ENCODE data around the gene CRTC2. TPM values are rescaled to one million over a fixed set of nuclear protein-coding genes. Genes with fewer than 3 reads are reported as not detected.

Gene CRTC2
- total RNA-seq, 2 donors from 2014 or later = 84.9 to 131 TPM

GRCh38 chr1:153933430-153933829 lies 25.0 kb downstream of the CRTC2 start:
- Mint-ChIP-seq H3K4me1 (no peaks in the 10 kb centered on the region), H3K27me3 (no peaks in the 10 kb centered on the region), H3K9me3 (no peaks in the 10 kb centered on the region), H3K4me3 (no peak overlapping the region), H3K27ac (no peak overlapping the region), H3K36me3 (ENCODE audit: low read depth) (peaks cover 83% of the 10 kb centered on the region)
- no peak for ATAC-seq (replicated peaks)

DNA sequence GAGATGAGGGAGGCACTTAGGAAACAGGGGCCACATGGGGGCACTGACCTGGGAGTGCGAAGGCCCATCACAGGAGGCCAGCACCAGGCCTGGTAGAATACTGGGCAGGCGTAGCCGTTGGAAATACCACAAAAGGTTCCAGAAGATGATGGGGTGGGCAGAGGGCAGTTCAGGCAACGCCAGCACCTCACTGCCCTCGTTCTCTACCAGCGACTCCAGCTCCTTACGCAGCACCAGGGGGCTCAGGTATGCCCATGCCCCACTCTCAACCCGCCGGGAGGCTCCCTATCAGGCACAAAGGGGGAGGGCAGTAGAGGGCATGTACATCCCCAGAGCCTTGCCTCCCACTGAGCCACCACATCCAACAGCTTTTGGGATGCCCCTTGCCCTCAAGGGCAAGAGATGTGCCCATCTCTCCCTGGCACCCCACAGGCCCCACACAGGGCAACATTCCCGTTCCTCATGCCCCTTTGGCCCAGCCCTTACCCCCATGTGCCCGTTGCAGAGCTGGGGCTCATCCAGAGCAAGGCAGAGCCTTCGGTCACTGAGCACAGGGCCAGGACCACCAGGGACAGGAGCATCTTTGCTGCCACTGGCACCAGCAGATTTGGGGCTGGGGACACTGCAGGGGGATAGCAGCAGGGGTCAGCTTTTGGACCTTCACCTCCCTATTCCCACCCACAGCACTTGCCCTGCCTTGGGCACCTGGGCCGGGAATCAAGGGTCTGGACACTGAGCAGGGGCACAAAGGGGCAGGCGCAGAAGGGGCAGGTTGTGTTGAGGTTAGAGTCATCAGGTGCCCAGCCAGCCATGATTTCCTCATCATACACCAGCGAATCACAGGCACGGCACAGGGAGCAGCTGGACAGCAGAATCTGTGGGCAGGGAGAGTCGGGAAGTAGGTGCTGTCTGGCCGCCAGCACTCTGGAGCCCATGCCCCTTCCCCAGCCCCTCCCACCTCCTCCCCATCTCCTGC lies 26.0 kb downstream of the CRTC2 start:
- Mint-ChIP-seq H3K27ac (no peak overlapping the region), H3K9me3 (no peaks in the 10 kb centered on the region), H3K36me3 (ENCODE audit: low read depth) (peaks cover 73% of the 10 kb centered on the region), H3K27me3 (no peaks in the 10 kb centered on the region), H3K4me1 (no peaks in the 10 kb centered on the region), H3K4me3 (no peak overlapping the region)
- ATAC-seq (replicated peaks) = no peak

- Mint-ChIP-seq H3K4me3 (no peak overlapping the region), H3K36me3 (ENCODE audit: low read depth) (peaks cover 51% of the 10 kb centered on the region), H3K9me3 (no peaks in the 10 kb centered on the region), H3K27ac (no peak overlapping the region), H3K27me3 (no peaks in the 10 kb centered on the region), H3K4me1 (no peaks in the 10 kb centered on the region)
- no peak for ATAC-seq (replicated peaks)
Observed at GRCh38 chr1:153929981-153930948, 28.1 kb downstream of the CRTC2 start.

DNA sequence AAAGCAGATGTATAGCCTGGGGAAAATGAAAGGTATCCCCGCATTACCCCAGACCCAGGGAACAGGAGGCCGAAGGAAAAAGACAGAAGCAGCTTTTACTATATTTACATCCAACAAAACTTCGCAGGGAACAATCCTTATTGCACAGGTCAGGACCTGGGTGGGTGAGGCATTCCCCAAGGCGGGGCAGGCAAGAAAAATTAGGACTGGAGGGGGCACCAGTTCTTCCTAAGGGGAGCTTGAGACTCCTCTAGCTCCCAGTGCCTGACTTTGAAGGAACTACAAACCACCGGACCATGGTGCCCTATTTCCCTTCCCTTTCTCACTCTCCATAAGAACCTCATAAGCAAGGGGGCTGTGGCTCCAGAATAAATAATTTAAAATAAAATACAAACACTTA lies 29.0 kb downstream of the CRTC2 start:
- H3K36me3 Mint-ChIP-seq (ENCODE audit: low read depth) = peaks cover 43% of the 10 kb centered on the region
- H3K4me3 Mint-ChIP-seq = no peak overlapping the region
- H3K4me1 Mint-ChIP-seq = no peaks in the 10 kb centered on the region
- peak overlapping the region; percentile 12 for H3K27ac Mint-ChIP-seq
- H3K9me3 Mint-ChIP-seq = no peaks in the 10 kb centered on the region
- no peak for ATAC-seq (replicated peaks)
- H3K27me3 Mint-ChIP-seq = no peaks in the 10 kb centered on the region

GRCh38 chr1:153928791-153929341 lies 29.5 kb downstream of the CRTC2 start:
- Mint-ChIP-seq H3K4me1 (no peaks in the 10 kb centered on the region), H3K27ac (peak overlapping the region; percentile 12), H3K36me3 (ENCODE audit: low read depth) (peaks cover 37% of the 10 kb centered on the region), H3K27me3 (no peaks in the 10 kb centered on the region), H3K9me3 (no peaks in the 10 kb centered on the region), H3K4me3 (no peak overlapping the region)
- no peak for ATAC-seq (replicated peaks)

GRCh38 chr1:153928245-153928644 lies 30.2 kb downstream of the CRTC2 start:
- Mint-ChIP-seq H3K27me3 (no peaks in the 10 kb centered on the region), H3K4me1 (no peaks in the 10 kb centered on the region), H3K4me3 (no peak overlapping the region), H3K27ac (peak overlapping the region; percentile 20), H3K9me3 (no peaks in the 10 kb centered on the region), H3K36me3 (ENCODE audit: low read depth) (peaks cover 39% of the 10 kb centered on the region)
- ATAC-seq (replicated peaks) = no peak

DNA sequence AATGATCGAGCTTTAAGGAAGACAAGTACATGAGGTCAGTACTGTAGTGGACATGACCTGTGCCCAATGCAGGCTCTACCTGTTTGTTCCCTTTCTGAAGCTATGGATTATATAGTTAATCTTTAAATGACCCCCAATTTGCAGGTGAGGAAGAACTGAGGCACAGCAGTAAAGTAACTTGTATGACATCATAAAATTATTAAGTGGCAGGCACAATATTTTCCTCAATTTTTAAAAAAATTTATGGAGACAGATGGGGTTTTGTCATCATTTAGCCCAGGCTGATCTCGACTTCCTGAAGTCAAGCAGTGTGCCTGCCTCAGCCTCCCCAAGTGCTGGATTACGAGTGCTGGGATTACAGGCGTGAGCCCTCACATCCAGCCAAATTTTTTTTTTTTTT lies 32.0 kb downstream of the CRTC2 start:
- Mint-ChIP-seq H3K4me3 (no peak overlapping the region), H3K36me3 (ENCODE audit: low read depth) (peaks cover 33% of the 10 kb centered on the region), H3K9me3 (no peaks in the 10 kb centered on the region), H3K4me1 (peaks cover 3% of the 10 kb centered on the region), H3K27ac (no peak overlapping the region), H3K27me3 (no peaks in the 10 kb centered on the region)
- ATAC-seq (replicated peaks) = no peak

DNA sequence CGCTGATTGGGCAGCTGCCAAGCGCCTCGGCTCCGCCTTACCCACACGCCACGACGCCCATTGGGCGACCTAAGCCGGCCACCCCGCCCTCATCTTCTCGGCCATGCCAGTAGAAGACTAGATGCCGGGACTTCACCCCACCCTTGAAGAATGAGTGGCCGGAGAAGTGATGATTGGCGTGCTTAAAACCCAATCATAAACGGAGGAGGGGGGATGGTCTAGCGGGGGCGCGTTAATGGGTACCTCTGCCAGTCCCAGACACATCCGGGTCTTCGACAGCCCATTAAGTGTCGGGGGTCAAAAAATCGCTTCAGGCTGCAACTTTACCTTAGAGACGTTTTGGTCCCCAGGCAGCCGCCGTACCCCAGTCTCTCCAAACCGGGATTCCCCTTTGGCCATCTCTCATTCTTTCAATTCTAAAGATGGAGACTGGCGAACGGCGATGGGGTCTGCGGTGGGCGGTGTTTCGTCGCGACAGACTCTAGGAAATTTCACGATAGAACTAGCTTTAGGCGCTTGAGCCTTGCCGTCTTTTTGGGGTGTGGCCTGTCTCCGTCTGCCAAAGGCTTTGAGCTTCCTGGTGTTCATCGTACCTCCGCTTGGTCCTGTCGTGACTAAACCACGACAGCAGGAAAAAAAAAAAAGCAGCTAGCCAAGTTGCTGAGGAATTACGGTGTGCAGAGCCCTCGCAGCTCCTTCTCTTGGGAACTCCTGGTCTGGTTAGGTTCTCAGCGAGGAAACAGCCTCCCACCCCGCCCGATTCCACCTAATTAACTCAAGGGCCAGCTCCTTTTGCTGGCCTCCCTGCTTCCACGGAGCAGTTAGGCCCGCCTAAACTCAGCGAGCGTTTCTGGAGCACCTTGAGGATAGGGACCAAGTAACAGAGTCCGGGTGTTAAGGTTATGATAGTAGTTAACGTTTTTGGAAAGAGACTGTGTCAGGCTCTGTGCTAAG lies 35.2 kb downstream of the CRTC2 start, which contains the start of gene GATAD2B:
Gene GATAD2B (minus strand): TSS at position 1 of the 954 bp plus-strand sequence. CDS start 94,625 bp downstream, outside the sequence.
- H3K4me3 Mint-ChIP-seq = peak within 1 kb of the TSS; percentile 96
- peak; percentile 95 for ATAC-seq (replicated peaks)
- peaks cover 21% of the 10 kb centered on the region for H3K4me1 Mint-ChIP-seq
- no peaks in the 10 kb centered on the region for H3K9me3 Mint-ChIP-seq
- H3K36me3 Mint-ChIP-seq (ENCODE audit: low read depth) = peaks cover 34% of the 10 kb centered on the region
- peak within 1 kb of the TSS; percentile 92 for H3K27ac Mint-ChIP-seq
- no peaks in the 10 kb centered on the region for H3K27me3 Mint-ChIP-seq

- H3K4me1 Mint-ChIP-seq = peaks cover 21% of the 10 kb centered on the region
- no peaks in the 10 kb centered on the region for H3K27me3 Mint-ChIP-seq
- peak overlapping the region; percentile 92 for H3K27ac Mint-ChIP-seq
- peaks cover 43% of the 10 kb centered on the region for H3K36me3 Mint-ChIP-seq (ENCODE audit: low read depth)
- peak; percentile 20 for ATAC-seq (replicated peaks)
- H3K9me3 Mint-ChIP-seq = no peaks in the 10 kb centered on the region
- H3K4me3 Mint-ChIP-seq = peak overlapping the region; percentile 96
Observed at GRCh38 chr1:153922076-153922971, 36.1 kb downstream of the CRTC2 start.

- Mint-ChIP-seq H3K36me3 (ENCODE audit: low read depth) (peaks cover 44% of the 10 kb centered on the region), H3K27ac (peak overlapping the region; percentile 92), H3K4me3 (peak overlapping the region; percentile 96), H3K27me3 (no peaks in the 10 kb centered on the region), H3K4me1 (peaks cover 21% of the 10 kb centered on the region), H3K9me3 (no peaks in the 10 kb centered on the region)
- no peak for ATAC-seq (replicated peaks)
Observed at GRCh38 chr1:153921803-153922075, 36.7 kb downstream of the CRTC2 start.

DNA sequence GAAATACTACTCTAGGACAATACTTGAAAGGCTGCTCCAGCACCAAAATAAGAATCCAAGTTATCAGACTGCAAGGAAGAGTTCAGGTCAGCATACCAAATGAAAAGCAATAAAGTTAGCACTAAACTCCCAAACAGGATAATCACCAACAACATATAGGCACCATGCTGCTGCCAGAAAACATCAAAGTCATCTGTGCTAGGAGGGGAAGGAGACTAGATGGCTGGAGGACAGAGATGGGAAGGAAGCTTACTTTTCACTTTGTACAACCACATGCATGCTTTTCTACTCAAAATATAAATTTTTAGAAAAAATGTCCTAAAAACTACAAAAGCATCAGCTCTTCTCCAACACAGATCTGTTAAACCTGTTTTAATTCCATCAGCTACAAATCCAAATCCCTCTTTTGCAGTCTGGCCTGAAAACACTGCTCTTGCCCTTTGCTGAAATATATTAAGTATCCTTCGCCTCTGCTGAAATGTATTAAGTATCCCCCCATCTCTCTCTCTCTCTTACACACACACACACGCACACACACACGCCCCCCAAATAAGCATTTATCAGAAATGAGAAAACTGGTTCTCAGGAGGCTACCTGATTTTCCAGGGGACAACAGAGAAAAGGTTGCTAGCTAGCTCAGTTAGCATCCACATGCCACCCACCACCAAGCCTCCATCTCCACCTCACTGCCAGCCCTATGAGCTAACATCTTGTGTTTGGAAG lies 37.2 kb downstream of the CRTC2 start:
- H3K4me1 Mint-ChIP-seq = peaks cover 22% of the 10 kb centered on the region
- peak overlapping the region; percentile 96 for H3K4me3 Mint-ChIP-seq

More for the DNA sequence above, 37.2 kb downstream of the CRTC2 start:
- peak overlapping the region; percentile 92 for H3K27ac Mint-ChIP-seq
- H3K36me3 Mint-ChIP-seq (ENCODE audit: low read depth) = peaks cover 48% of the 10 kb centered on the region
- no peaks in the 10 kb centered on the region for H3K9me3 Mint-ChIP-seq
- no peaks in the 10 kb centered on the region for H3K27me3 Mint-ChIP-seq
- no peak for ATAC-seq (replicated peaks)
